ENCODE data around the gene URB2.
"Not testable (repeated sequence)": the region's sequence is repeated elsewhere in the genome, so short reads cannot be mapped to it uniquely, and the experiment has no call there.

URB2 gene

GRCh38 chr1:229613938-229614337, 12.1 kb upstream of the URB2 start:
- no peak for DNase-seq (ENCODE audit: low read depth, low spot score)

GRCh38 chr1:229614701-229615100, 11.3 kb upstream of the URB2 start:
- DNase-seq (ENCODE audit: low read depth, low spot score) = no peak

DNA sequence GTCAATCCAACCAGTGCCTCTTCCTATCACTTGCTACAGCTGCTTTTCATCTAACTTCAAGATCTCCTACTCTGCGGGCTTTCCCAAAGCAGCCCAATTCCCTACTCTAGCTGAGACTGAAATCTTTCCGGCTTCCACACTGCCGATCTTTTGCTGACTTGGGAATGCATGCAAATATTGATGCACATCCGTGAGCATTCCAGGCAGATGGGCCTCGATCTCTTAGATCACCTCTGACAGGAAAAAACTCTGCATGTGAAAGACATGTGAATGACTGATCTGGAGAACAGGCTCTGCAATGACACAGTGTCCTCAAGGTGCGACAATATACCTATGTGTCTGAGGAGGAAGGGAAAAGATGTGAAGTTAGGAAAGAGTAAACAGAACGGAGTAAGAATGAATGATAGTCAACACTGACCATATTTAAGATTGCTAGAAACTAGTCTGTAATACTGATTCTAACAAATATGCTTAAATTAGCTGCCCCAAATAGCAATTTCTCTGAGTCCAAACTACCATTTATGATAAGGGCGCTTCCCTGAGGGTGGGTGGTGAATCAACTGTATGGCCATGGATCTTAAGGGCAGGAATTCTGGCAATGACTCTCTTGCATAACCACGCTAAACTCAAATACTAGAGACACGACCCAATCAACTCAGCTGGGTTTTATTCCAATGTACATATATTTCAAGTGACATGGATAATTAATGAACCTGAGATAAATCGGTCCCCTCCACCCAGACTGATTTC, 8.5 kb upstream of the URB2 start:
- no peak for DNase-seq (ENCODE audit: low read depth, low spot score)

DNA sequence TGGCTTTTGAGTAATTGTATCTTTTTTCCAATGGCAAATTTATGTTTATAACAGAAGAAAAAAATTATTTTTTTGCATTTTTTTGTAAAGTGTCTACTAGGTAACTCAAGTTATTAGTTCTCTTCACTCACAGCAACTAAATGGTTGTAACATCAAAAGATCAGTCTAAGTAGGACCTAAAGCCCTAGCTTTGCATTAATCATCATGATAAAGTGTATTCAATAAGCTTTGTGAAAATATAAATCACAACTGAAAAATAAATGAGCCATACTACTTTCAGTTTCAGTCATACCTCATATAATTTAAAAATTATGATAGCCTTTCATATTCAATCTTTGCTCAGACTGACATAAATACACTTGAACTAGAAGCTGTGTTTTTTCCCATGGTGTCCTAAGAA, 7.0 kb upstream of the URB2 start:
- no peak for DNase-seq (ENCODE audit: low read depth, low spot score)

GRCh38 chr1:229619614-229620013, 6.4 kb upstream of the URB2 start:
- no peak for DNase-seq (ENCODE audit: low read depth, low spot score)

DNA sequence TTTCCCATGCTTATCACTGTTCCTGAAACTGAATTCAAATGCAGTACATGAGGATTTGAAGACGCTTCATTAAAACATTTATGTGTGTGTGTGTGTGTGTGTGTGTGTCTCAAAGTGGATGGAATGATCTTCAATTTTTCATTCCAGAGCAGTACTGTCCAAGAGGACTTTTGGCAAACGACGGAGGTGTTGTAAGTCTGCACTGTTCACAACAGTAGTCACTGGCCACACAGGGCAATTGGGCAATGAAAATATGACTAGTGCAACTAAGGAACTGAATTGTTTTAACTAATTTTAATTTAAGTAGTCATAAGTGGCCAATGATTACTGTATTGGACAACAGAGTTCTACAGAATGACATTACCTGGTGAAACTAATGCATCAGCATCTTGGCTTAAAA, 5.2 kb upstream of the URB2 start:
- no peak for DNase-seq (ENCODE audit: low read depth, low spot score)

GRCh38 chr1:229621663-229622062, 4.4 kb upstream of the URB2 start:
- DNase-seq (ENCODE audit: low read depth, low spot score) = no peak

GRCh38 chr1:229622641-229623120, 3.4 kb upstream of the URB2 start:
- DNase-seq (ENCODE audit: low read depth, low spot score) = not testable (repeated sequence)

- DNase-seq (ENCODE audit: low read depth, low spot score) = no peak
These were observed 2.8 kb upstream of the URB2 start for GRCh38 chr1:229623225-229623624.

DNA sequence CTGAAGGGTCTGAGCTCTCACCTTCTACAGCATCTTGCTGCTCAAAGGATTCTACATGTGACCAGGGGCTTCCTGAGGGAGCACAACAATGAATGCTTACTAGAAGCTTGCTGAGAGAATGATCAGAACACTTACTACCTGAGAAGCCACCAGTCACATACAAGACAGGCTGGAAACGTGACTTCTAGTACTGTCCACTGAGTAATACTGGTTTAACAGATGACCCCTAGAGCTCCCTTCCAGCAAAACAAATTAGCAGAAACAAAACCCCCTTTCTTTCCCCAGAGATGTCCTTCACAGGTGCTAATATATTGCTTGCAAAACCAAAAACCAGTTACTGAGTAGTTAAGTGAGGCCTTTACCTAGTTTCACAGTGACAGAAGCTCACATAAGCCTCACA, 2.2 kb upstream of the URB2 start:
- no peak for DNase-seq (ENCODE audit: low read depth, low spot score)

DNA sequence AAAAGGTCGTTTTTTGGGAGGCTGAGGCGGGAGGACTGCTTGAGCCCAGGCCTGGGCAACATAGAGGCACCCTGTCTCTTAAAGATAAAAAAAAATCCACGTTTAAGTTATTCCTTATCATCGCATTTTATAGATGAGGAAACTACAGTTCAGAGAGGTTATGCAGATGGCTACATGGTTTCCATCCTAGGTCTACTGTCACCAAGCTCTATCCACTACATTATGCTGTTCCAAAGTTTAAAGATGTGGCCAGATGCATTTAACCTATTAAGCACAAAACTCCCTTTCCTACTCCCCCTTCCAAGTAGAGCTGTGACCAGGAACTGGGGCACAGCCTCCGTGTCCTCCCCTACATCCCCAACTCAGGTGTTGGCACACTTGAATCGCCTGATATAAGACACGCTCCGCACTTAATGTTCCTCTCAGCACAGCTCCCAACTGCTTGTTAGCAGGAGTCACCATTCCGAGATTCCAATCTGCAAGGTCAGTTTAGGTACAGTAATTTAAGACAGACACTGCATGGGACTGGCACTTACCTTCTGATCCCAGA, 1.5 kb upstream of the URB2 start:
- no peak for DNase-seq (ENCODE audit: low read depth, low spot score)

GRCh38 chr1:229625071-229625914, 754 bp upstream of the URB2 start:
- DNase-seq (ENCODE audit: low read depth, low spot score) = no peak

DNA sequence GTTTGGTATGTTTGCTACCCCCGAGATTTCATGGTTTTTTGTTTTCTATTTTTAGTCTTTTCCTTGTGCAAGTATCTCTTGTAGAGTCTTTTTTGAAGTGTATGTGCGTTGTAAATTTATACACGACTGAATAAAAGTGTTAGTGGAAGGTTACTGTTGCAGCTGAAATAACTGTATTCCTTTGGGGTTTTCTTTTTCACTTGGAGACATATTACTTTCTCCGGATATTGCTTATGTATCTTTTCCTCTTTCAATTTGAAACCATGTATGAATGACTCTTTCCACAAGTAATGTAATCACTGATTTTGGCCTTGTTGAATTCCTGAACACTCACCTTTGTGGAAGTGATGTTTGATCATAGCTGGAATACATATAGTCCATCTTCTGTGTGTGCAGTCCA, 956 bp downstream of the URB2 start:
- no peak for DNase-seq (ENCODE audit: low read depth, low spot score)

GRCh38 chr1:229629261-229629660, 3.2 kb downstream of the URB2 start:
- DNase-seq (ENCODE audit: low read depth, low spot score) = no peak

DNA sequence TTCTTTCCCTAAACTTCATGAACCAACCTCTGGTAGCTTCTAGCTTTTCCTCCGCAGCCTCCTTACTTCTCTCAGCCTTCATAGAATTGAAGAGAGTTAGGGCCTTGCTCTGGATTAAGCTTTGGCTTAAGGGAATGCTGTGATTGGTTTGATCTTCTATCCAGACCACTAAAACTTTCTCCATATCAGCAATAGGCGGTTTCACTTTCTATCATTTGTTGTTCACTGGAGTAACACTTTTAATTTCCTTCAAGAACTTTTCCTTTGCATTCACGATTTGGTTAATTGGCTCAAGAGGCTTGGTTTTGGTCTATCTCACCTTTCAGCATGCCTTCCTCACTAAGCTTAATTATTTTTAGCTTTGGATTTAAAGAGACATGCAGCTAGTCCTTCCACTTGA, 5.1 kb downstream of the URB2 start:
- DNase-seq (ENCODE audit: low read depth, low spot score) = no peak

DNA sequence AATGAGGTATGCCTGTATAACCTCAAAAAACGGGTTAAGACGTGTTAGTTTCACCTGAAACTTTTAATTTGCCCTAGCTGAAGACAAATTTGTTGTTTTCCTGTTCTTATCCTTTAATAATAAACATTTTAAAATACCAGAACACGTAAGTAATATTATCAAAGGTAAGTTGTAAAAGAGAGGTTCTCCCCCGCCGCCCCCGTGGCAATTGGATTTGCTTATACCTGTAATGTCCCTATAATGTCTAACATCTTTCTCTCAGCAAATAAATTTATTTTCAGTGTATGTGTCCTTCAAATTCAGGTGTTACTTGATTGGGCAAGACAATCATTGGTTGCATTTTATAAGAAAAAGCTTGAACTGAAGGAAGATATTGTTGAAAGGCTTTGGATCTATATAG, 5.9 kb downstream of the URB2 start:
- DNase-seq (ENCODE audit: low read depth, low spot score) = no peak

- no peak for DNase-seq (ENCODE audit: low read depth, low spot score)
These were observed 10.0 kb downstream of the URB2 start for GRCh38 chr1:229636042-229636441.

- no peak for DNase-seq (ENCODE audit: low read depth, low spot score)
These were observed 11.7 kb downstream of the URB2 start for GRCh38 chr1:229637746-229638145.

GRCh38 chr1:229640455-229640854, 14.4 kb downstream of the URB2 start:
- DNase-seq (ENCODE audit: low read depth, low spot score) = no peak

DNA sequence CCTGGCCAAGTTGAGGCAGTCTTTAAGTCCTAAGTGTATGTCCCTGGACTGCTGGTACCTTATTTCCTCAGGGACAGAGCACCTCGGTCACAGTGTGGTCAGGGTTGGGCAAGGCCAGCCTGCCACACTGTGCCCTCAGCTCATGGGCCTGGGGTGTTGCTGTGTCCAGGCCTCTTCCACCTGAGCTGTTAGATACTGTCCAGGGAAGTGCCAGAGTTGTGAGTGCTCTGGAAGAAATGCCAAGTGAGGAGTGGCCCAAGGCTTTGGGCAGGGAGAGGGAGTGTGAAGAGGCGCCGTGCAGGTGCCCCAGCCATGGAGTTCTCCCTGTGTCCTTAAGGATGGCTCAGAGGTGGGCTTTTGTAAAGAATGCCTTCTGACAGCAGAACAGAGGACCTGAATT, 15.3 kb downstream of the URB2 start:
- no peak for DNase-seq (ENCODE audit: low read depth, low spot score)

GRCh38 chr1:229642376-229642775, 16.3 kb downstream of the URB2 start:
- no peak for DNase-seq (ENCODE audit: low read depth, low spot score)

- no peak for DNase-seq (ENCODE audit: low read depth, low spot score)
These were observed 16.9 kb downstream of the URB2 start for GRCh38 chr1:229642970-229643369.
